Measurements from ENCODE around the gene CLEC18C. TPM values are rescaled to one million over a fixed set of nuclear protein-coding genes. Genes with fewer than 3 reads are reported as not detected.
A peak's percentile ranks its signal among the peaks of the same experiment; 100 is the strongest.
"Not testable (repeated sequence)": the region's sequence is repeated elsewhere in the genome, so short reads cannot be mapped to it uniquely, and the experiment has no call there.

The CLEC18C gene
- total RNA-seq, 1 experiment from 2014 or later = not detected

- peak; percentile 0 for DNase-seq (ENCODE audit: low read depth)
Observed at GRCh38 chr16:70158261-70158939, 15.2 kb upstream of the CLEC18C start.

- DNase-seq (ENCODE audit: low read depth) = peak; percentile 26
Observed at GRCh38 chr16:70159355-70160348, 13.9 kb upstream of the CLEC18C start.

GRCh38 chr16:70160388-70160787 lies 13.2 kb upstream of the CLEC18C start:
- peak; percentile 1 for DNase-seq (ENCODE audit: low read depth)

GRCh38 chr16:70160821-70161220 lies 12.8 kb upstream of the CLEC18C start:
- DNase-seq (ENCODE audit: low read depth) = no peak

- peak; percentile 1 for DNase-seq (ENCODE audit: low read depth)
Observed at GRCh38 chr16:70161350-70161749, 12.2 kb upstream of the CLEC18C start.

GRCh38 chr16:70162041-70162451 lies 11.5 kb upstream of the CLEC18C start:
- DNase-seq (ENCODE audit: low read depth) = peak; percentile 85

- DNase-seq (ENCODE audit: low read depth) = peak; percentile 3
Observed at GRCh38 chr16:70163596-70163995, 10.0 kb upstream of the CLEC18C start.

GRCh38 chr16:70166688-70167087 lies 6.9 kb upstream of the CLEC18C start:
- DNase-seq (ENCODE audit: low read depth) = not testable (repeated sequence)

GRCh38 chr16:70173916-70174315 lies 329 bp downstream of the CLEC18C start:
- not testable (repeated sequence) for DNase-seq (ENCODE audit: low read depth)

GRCh38 chr16:70174387-70174932 lies 873 bp downstream of the CLEC18C start:
- DNase-seq (ENCODE audit: low read depth) = not testable (repeated sequence)

GRCh38 chr16:70187858-70188607 lies 14.4 kb downstream of the CLEC18C start:
- not testable (repeated sequence) for DNase-seq (ENCODE audit: low read depth)

GRCh38 chr16:70188608-70188915 lies 15.0 kb downstream of the CLEC18C start:
- DNase-seq (ENCODE audit: low read depth) = not testable (repeated sequence)

GRCh38 chr16:70190574-70190973 lies 17.0 kb downstream of the CLEC18C start:
- DNase-seq (ENCODE audit: low read depth) = not testable (repeated sequence)

GRCh38 chr16:70196683-70197300 lies 23.2 kb downstream of the CLEC18C start:
- not testable (repeated sequence) for DNase-seq (ENCODE audit: low read depth)

GRCh38 chr16:70197611-70198010 lies 24.0 kb downstream of the CLEC18C start:
- not testable (repeated sequence) for DNase-seq (ENCODE audit: low read depth)

GRCh38 chr16:70198230-70198629 lies 24.6 kb downstream of the CLEC18C start:
- not testable (repeated sequence) for DNase-seq (ENCODE audit: low read depth)

- DNase-seq (ENCODE audit: low read depth) = not testable (repeated sequence)
Observed at GRCh38 chr16:70198666-70199065, 25.1 kb downstream of the CLEC18C start.

GRCh38 chr16:70199170-70199569 lies 25.6 kb downstream of the CLEC18C start:
- DNase-seq (ENCODE audit: low read depth) = not testable (repeated sequence)

GRCh38 chr16:70200063-70200462 lies 26.5 kb downstream of the CLEC18C start:
- DNase-seq (ENCODE audit: low read depth) = not testable (repeated sequence)

GRCh38 chr16:70203508-70203907 lies 29.9 kb downstream of the CLEC18C start:
- DNase-seq (ENCODE audit: low read depth) = not testable (repeated sequence)

GRCh38 chr16:70204010-70204409 lies 30.4 kb downstream of the CLEC18C start:
- DNase-seq (ENCODE audit: low read depth) = not testable (repeated sequence)
